GM21367 (cell line): Measurements from ENCODE around the gene KCNIP3.
A peak's percentile ranks its signal among the peaks of the same experiment; 100 is the strongest.

Experiments
- ATAC-seq: cut with Tn5 transposase; IDR thresholded peaks from one replicate; pipeline ENCODE4 v1.9.1; 2021; ENCODE audit not compliant: unreplicated experiment

KCNIP3 gene

GRCh38 chr2:95327861-95328260, 30.7 kb downstream of the KCNIP3 start:
- no peak for ATAC-seq

- no peak for ATAC-seq
These were observed 31.4 kb downstream of the KCNIP3 start for GRCh38 chr2:95328358-95329125.

GRCh38 chr2:95329401-95329800, 32.3 kb downstream of the KCNIP3 start:
- no peak for ATAC-seq

- no peak for ATAC-seq
These were observed 33.0 kb downstream of the KCNIP3 start for GRCh38 chr2:95329891-95330793.

DNA sequence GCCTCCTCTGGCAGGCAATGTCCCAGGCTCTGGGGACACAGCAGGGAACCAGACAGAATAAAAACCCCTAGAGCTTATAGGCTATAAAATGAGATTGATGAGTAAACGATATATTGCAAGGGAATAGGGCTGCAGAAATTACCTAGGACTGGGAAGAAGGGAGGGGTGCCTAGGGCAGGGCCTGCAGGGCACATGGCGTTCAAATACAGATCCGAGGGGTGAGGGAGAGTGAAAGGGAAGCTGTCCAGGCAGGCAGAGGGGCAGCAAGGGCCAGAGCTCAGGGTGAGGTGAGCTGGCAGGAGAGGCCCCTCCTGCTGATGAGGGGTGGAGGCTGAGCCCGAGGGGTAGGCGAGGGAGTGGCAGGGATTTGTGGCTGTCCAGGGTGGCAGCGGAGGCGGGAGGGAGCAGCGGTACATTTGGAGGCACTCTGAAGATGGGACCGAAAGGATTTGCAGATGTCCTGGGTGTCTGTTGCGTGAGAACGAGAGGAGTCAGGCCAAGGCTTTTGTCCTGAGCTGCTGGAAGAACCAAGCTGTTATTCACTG, 33.7 kb downstream of the KCNIP3 start:
- ATAC-seq: no peak

DNA sequence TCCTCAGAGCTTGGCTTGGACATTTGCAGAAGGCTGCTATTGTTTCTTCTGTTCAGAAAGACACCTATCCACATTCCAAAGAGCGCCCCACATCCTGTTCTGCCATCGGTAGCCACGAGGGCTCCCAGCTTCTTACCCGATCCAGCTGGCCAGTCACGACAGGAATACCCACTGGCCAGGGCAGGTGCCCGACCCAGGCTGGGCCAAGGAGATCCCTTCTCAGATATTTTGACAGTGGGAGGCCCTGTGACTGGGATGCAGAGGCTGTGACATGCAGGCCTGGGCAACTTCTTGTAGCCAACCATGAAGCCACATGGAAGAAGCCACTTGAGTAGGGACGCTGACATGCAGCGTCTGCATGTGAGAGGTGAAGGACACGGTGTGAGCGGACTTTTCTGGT, 34.5 kb downstream of the KCNIP3 start:
- ATAC-seq: no peak

- no peak for ATAC-seq
These were observed 34.9 kb downstream of the KCNIP3 start for GRCh38 chr2:95332036-95332435.

DNA sequence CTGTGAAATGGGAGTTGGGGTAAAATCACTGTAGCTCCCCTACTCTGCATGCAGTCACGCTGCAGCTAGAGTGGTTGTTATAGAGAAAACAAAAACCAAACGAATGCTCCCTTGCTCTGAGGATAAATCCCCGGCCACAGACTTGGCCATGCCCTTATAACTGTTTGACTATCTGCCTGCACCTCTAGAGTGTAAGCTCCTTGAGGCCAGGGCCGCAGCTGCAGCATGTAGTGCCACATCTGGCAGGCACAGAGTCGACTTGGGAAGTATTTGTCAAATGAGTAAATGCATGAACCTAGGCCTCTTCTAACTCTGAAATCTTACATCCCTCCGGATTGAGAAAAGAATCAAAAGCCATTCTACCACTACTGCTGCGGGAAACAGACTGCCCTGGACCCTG, 35.9 kb downstream of the KCNIP3 start:
- ATAC-seq: no peak

GRCh38 chr2:95333888-95334338, 36.8 kb downstream of the KCNIP3 start:
- ATAC-seq: no peak

GRCh38 chr2:95334916-95335641, 37.9 kb downstream of the KCNIP3 start:
- ATAC-seq: no peak

DNA sequence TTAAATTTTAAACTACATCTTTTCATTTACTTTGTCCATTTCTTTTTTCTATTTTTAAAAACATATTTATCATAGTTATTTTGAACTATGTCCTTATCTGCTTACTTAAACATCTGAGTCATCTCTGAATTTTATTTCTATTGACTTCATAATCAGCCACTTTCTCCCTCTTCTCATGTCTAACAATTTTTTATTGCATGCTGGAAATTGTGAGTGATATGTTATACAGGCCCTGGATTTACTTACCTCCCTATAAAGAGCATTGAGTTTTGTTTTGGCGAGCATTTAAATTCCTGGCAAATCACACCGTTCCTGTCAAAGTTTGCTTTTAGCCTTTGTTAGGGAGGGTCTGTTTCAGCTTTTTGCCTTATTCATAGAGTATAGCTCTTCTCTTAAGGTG, 39.3 kb downstream of the KCNIP3 start:
- no peak for ATAC-seq

DNA sequence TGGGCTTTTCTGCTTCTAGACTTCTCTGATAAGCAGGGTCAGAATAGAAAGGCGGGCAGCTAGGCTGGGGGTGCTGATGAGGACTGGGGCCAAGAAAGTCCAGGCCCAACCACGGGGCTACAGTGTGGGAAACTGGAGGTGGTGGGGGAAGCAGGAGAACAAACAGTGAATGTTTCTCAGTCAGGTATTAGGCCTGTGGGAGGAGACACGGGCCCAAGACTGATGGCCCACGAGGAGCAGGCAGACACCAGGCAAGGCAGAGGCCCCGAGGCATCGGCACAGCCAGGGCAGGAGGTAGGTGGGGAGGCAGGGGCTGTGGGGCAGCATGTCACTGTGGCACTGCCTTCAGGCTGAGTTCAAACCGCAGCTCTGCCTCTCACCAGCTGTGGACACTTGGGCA, 40.7 kb downstream of the KCNIP3 start:
- no peak for ATAC-seq

- ATAC-seq: no peak
These were observed 45.6 kb downstream of the KCNIP3 start for GRCh38 chr2:95342556-95343320.

DNA sequence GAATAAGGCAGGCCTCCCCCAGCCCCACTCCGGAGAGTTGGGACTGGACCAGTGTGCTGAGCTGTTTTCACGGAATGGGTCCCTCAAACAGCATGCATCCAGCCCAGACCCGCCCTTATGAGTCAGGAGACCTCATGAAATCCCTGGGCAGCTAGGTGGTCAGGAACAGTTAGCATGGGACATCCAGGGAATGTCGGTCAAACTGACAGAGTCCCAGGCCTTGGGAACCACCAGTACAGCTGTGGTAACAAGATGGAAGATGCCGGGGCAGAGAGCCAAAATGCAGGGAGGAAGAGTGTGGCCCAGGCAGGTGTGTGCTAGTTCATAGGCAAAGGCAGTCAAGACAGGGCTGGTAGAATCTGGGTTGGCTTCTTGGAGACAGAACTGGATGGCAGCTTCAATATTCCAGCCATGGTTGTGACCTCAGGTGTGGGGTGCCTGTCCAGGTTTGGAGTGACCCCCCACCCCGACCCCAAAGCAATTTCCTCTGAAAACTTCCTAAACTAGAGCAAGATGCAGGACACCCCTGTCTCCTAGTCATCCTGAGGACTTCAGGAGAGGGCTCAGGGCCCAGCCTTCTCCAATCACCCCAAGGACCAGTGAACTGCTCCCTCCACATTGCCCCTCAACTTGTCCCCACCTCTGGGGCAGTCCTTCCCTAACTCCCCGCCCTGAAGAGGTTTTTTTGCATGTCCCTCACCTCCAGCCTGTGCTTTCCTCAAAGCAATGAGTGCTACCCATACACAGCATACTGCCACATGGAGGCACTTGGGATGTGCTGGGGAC, 46.5 kb downstream of the KCNIP3 start:
- ATAC-seq: no peak

- no peak for ATAC-seq
These were observed 47.1 kb downstream of the KCNIP3 start for GRCh38 chr2:95344215-95344583.

GRCh38 chr2:95344656-95345055, 47.5 kb downstream of the KCNIP3 start:
- ATAC-seq: no peak

DNA sequence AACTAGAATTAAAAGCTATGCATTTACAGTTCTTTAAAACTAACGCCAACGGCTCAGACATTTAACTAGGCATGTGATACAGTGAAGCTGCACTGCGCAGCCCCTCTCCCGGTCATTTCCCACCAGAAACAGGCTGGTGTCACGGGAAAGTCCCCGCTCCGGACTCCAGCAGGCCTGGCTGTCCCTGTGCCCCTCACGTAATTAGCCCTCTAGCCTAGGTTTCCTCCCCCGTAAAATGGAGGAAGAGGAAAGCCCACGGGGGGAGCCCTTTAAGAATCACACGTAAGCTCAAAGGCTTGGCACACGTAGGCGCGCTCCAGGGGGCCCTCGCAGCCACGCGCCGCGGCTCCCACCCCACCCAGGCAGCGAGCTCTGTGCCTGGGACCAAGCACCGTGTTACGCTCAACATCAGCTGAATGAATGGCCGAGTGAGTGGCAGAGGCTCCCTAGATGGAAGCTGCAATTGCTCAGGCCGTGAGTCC, 48.0 kb downstream of the KCNIP3 start:
- no peak for ATAC-seq

GRCh38 chr2:95345563-95346230, 48.5 kb downstream of the KCNIP3 start:
- peak; percentile 69 for ATAC-seq

- ATAC-seq: no peak
These were observed 49.1 kb downstream of the KCNIP3 start for GRCh38 chr2:95346231-95346737.
